GM23338 (cell line): Measurements from ENCODE around the gene DUX4.
"Not testable (repeated sequence)": the region's sequence is repeated elsewhere in the genome, so short reads cannot be mapped to it uniquely, and the experiment has no call there.

Experiments
- EZH2 ChIP-seq: fragments of 200-600 bp; sonication (generic); IDR thresholded peaks from one replicate; pipeline ENCODE4 v1.8.0; 2017; ENCODE audit warnings: antibody characterized with exemption, mild to moderate bottlenecking, low read depth; ENCODE audit not compliant: unreplicated experiment
- EZH2phosphoT487 ChIP-seq: fragments of 200-600 bp; sonication (generic); IDR thresholded peaks from one replicate; pipeline ENCODE4 v1.8.1; 2018; ENCODE audit warnings: antibody characterized with exemption; ENCODE audit not compliant: unreplicated experiment
- JUNB ChIP-seq: IDR thresholded peaks from one replicate; pipeline ENCODE4 v1.6.1; 2016; ENCODE audit warnings: antibody characterized with exemption; ENCODE audit not compliant: unreplicated experiment
- POLR2AphosphoS5 ChIP-seq: IDR thresholded peaks from 2 replicates; pipeline ENCODE4 v1.6.1; 2016; ENCODE audit warnings: antibody characterized with exemption, low read depth
- STAT1 ChIP-seq: IDR thresholded peaks from one replicate; pipeline ENCODE4 v1.6.1; 2016; ENCODE audit warnings: antibody characterized with exemption; ENCODE audit not compliant: unreplicated experiment
- TF ChIP-seq, protein P1 (sequence below), 2 experiments: fragments of 200-600 bp in 1 of 2; sonication (generic) in 1 of 2; conservative IDR thresholded peaks; 2 replicates each; pipeline versions ENCODE4 v1.5.1 to v1.6.1; 2016 to 2017; ENCODE audit warnings: antibody characterized with exemption in 2 of 2, low read depth in 2 of 2, mild to moderate bottlenecking in 2 of 2, moderate library complexity in 1 of 2
- TF ChIP-seq, protein P2 (sequence below): IDR thresholded peaks from one replicate; pipeline ENCODE4 v1.6.1; 2018; ENCODE audit warnings: antibody characterized with exemption; ENCODE audit not compliant: unreplicated experiment
- TF ChIP-seq, protein P3 (sequence below): fragments of 250-450 bp; sonication (Bioruptor Pico); IDR thresholded peaks from 2 replicates; pipeline ENCODE4 v1.5.0; 2020; ENCODE audit warnings: mild to moderate bottlenecking, moderate library complexity

DNA sequence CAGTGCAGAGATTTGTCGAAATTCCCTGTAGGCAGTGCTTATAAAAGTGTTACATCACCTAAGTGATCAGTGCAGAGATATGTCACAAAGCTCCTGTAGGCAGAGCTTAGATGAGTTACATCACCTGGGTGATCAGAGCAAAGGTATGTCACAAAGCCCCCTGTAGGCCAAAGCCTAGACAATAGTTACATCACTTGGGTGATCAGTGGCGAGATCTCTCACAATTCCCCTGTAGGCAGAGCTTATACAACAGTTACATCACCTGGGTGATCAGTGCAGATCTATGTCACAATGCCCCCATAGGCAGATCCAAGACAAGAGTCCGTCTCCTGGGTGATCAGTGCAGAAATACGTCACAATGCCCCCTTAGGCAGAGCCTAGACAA, 5.0 kb downstream of the DUX4 start:
- TF ChIP-seq, protein P1, sequence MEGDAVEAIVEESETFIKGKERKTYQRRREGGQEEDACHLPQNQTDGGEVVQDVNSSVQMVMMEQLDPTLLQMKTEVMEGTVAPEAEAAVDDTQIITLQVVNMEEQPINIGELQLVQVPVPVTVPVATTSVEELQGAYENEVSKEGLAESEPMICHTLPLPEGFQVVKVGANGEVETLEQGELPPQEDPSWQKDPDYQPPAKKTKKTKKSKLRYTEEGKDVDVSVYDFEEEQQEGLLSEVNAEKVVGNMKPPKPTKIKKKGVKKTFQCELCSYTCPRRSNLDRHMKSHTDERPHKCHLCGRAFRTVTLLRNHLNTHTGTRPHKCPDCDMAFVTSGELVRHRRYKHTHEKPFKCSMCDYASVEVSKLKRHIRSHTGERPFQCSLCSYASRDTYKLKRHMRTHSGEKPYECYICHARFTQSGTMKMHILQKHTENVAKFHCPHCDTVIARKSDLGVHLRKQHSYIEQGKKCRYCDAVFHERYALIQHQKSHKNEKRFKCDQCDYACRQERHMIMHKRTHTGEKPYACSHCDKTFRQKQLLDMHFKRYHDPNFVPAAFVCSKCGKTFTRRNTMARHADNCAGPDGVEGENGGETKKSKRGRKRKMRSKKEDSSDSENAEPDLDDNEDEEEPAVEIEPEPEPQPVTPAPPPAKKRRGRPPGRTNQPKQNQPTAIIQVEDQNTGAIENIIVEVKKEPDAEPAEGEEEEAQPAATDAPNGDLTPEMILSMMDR (conservative IDR thresholded peaks at IDR 0.05; ENCODE audit: low read depth in 2 of 2), result not testable (repeated sequence)
- not testable (repeated sequence) for TF ChIP-seq JUNB, POLR2AphosphoS5, EZH2phosphoT487, EZH2, STAT1
- TF ChIP-seq, protein P2, sequence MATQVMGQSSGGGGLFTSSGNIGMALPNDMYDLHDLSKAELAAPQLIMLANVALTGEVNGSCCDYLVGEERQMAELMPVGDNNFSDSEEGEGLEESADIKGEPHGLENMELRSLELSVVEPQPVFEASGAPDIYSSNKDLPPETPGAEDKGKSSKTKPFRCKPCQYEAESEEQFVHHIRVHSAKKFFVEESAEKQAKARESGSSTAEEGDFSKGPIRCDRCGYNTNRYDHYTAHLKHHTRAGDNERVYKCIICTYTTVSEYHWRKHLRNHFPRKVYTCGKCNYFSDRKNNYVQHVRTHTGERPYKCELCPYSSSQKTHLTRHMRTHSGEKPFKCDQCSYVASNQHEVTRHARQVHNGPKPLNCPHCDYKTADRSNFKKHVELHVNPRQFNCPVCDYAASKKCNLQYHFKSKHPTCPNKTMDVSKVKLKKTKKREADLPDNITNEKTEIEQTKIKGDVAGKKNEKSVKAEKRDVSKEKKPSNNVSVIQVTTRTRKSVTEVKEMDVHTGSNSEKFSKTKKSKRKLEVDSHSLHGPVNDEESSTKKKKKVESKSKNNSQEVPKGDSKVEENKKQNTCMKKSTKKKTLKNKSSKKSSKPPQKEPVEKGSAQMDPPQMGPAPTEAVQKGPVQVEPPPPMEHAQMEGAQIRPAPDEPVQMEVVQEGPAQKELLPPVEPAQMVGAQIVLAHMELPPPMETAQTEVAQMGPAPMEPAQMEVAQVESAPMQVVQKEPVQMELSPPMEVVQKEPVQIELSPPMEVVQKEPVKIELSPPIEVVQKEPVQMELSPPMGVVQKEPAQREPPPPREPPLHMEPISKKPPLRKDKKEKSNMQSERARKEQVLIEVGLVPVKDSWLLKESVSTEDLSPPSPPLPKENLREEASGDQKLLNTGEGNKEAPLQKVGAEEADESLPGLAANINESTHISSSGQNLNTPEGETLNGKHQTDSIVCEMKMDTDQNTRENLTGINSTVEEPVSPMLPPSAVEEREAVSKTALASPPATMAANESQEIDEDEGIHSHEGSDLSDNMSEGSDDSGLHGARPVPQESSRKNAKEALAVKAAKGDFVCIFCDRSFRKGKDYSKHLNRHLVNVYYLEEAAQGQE, result not testable (repeated sequence)
- TF ChIP-seq, protein P3, sequence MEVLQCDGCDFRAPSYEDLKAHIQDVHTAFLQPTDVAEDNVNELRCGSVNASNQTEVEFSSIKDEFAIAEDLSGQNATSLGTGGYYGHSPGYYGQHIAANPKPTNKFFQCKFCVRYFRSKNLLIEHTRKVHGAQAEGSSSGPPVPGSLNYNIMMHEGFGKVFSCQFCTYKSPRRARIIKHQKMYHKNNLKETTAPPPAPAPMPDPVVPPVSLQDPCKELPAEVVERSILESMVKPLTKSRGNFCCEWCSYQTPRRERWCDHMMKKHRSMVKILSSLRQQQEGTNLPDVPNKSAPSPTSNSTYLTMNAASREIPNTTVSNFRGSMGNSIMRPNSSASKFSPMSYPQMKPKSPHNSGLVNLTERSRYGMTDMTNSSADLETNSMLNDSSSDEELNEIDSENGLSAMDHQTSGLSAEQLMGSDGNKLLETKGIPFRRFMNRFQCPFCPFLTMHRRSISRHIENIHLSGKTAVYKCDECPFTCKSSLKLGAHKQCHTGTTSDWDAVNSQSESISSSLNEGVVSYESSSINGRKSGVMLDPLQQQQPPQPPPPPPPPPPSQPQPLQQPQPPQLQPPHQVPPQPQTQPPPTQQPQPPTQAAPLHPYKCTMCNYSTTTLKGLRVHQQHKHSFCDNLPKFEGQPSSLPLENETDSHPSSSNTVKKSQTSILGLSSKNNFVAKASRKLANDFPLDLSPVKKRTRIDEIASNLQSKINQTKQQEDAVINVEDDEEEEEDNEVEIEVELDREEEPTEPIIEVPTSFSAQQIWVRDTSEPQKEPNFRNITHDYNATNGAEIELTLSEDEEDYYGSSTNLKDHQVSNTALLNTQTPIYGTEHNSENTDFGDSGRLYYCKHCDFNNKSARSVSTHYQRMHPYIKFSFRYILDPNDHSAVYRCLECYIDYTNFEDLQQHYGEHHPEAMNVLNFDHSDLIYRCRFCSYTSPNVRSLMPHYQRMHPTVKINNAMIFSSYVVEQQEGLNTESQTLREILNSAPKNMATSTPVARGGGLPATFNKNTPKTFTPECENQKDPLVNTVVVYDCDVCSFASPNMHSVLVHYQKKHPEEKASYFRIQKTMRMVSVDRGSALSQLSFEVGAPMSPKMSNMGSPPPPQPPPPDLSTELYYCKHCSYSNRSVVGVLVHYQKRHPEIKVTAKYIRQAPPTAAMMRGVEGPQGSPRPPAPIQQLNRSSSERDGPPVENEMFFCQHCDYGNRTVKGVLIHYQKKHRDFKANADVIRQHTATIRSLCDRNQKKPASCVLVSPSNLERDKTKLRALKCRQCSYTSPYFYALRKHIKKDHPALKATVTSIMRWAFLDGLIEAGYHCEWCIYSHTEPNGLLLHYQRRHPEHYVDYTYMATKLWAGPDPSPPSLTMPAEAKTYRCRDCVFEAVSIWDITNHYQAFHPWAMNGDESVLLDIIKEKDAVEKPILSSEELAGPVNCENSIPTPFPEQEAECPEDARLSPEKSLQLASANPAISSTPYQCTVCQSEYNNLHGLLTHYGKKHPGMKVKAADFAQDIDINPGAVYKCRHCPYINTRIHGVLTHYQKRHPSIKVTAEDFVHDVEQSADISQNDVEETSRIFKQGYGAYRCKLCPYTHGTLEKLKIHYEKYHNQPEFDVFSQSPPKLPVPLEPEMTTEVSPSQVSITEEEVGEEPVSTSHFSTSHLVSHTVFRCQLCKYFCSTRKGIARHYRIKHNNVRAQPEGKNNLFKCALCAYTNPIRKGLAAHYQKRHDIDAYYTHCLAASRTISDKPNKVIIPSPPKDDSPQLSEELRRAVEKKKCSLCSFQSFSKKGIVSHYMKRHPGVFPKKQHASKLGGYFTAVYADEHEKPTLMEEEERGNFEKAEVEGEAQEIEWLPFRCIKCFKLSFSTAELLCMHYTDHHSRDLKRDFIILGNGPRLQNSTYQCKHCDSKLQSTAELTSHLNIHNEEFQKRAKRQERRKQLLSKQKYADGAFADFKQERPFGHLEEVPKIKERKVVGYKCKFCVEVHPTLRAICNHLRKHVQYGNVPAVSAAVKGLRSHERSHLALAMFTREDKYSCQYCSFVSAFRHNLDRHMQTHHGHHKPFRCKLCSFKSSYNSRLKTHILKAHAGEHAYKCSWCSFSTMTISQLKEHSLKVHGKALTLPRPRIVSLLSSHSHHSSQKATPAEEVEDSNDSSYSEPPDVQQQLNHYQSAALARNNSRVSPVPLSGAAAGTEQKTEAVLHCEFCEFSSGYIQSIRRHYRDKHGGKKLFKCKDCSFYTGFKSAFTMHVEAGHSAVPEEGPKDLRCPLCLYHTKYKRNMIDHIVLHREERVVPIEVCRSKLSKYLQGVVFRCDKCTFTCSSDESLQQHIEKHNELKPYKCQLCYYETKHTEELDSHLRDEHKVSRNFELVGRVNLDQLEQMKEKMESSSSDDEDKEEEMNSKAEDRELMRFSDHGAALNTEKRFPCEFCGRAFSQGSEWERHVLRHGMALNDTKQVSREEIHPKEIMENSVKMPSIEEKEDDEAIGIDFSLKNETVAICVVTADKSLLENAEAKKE (CRISPR knock-in tag), result not testable (repeated sequence)
